MCF 10A (cell line): ENCODE results near the gene CD300H. TPM values are rescaled to one million over a fixed set of nuclear protein-coding genes. Genes with fewer than 3 reads are reported as not detected.

Experiments used
- BruUV-seq: library from RNA; stranded (reverse); fragments of 400-500 nt; replicated peaks from 2 replicates; lab custom pipeline; 2021; lab: Mats Ljungman, UMichigan
- CTCF ChIA-PET: fragments of 300-600 bp; sonication (Branson Sonifier 250); formaldehyde crosslinking; extraction: SDS; loops from one replicate; lab custom pipeline; 2021; ENCODE audit warnings: antibody characterized with exemption, inconsistent platforms; lab: Yijun Ruan, JAX
- POLR2A ChIA-PET: fragments of 300-600, 350-650 bp; sonication (Branson Sonifier 250); formaldehyde crosslinking; extraction: SDS; loops from one replicate; lab custom pipeline; 2020; ENCODE audit warnings: antibody characterized with exemption, inconsistent platforms; lab: Yijun Ruan, JAX
- DNase-seq: peaks from one replicate; pipeline ENCODE4 v3.0.0-alpha.2; 2018; ENCODE audit not compliant: unreplicated experiment
- H3K27ac Mint-ChIP-seq: one replicate; pipeline ENCODE4 v1.8.0; 2022; ENCODE audit warnings: mild to moderate bottlenecking, low read depth, mixed read lengths; ENCODE audit not compliant: unreplicated experiment
- H3K27me3 Mint-ChIP-seq: one replicate; pipeline ENCODE4 v1.8.0; 2022; ENCODE audit warnings: mixed read lengths; ENCODE audit not compliant: insufficient read depth, unreplicated experiment
- H3K36me3 Mint-ChIP-seq: one replicate; pipeline ENCODE4 v1.8.0; 2022; ENCODE audit warnings: mild to moderate bottlenecking, moderate library complexity, mixed read lengths; ENCODE audit not compliant: insufficient read depth, unreplicated experiment
- H3K4me1 Mint-ChIP-seq: one replicate; pipeline ENCODE4 v1.8.0; 2022; ENCODE audit warnings: mixed read lengths; ENCODE audit not compliant: insufficient read depth, unreplicated experiment
- H3K4me3 Mint-ChIP-seq: one replicate; pipeline ENCODE4 v1.8.0; 2022; ENCODE audit warnings: mild to moderate bottlenecking, moderate library complexity, mixed read lengths; ENCODE audit not compliant: unreplicated experiment
- H3K9me3 Mint-ChIP-seq: one replicate; pipeline ENCODE4 v1.8.0; 2022; ENCODE audit warnings: mixed read lengths; ENCODE audit not compliant: unreplicated experiment
- intact Hi-C: fragments of 100-400 bp; cut with micrococcal nuclease; formaldehyde crosslinking; loops from 2 replicates; pipeline ENCODE4 v1.14.1; 2022
- total RNA-seq: library from RNA; stranded (reverse); gene quantifications from 2 replicates; pipeline ENCODE4 v1.2.3, GENCODE V29; 2022
- TF ChIP-seq, protein P1 (sequence below): fragments of 200-600 bp; IDR thresholded peaks from one replicate; pipeline ENCODE4 v1.8.0; 2022; ENCODE audit warnings: antibody characterized with exemption, mild to moderate bottlenecking; ENCODE audit not compliant: unreplicated experiment

The CD300H gene
- total RNA-seq, 1 experiment from 2014 or later: not detected

DNA sequence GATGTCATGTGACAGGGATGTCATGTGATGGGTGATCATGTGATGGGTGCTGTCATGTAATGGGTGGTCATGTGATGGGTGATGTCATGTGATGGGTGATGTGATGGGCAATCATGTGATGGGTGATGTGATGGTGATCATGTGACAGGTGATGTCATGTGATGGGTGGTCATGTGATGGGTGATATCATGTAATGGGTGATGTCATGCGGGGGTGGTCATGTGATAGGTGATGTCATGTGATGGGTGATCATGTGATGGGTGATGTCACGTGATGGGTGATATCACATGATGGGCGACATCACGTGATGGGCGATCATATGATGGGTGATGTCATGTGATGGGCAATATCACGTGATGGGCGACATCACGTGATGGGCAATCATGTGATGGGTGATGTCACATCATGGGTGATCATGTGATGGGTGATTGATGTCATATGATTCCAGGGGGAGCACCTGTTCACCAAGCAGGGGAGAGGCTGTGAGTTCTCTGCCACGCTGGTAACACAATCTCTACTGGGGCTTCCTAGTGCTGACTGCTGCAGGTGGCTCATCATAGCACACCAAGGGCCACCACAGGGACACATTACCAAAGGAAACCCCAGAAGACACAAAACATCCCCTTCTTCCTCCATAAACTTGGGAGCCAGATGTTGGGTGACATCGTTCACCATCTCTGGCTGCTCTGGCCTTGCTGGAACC is 52.5 kb downstream of the CD300H start:
- intact Hi-C loops: no loop called here
- POLR2A ChIA-PET: interaction anchor here (1.2 kb wide), 1 partner anchor 13 kb away, joined by 4 read pairs; no protein-coding TSS in a partner anchor
- no peak overlapping the region for H3K4me3 Mint-ChIP-seq
- DNase-seq: no peak
- no TSS peak for BruUV-seq
- H3K4me1 Mint-ChIP-seq: peaks cover 5% of the 10 kb centered on the region
- peaks cover 19% of the 10 kb centered on the region for H3K36me3 Mint-ChIP-seq
- TF ChIP-seq, protein P1, sequence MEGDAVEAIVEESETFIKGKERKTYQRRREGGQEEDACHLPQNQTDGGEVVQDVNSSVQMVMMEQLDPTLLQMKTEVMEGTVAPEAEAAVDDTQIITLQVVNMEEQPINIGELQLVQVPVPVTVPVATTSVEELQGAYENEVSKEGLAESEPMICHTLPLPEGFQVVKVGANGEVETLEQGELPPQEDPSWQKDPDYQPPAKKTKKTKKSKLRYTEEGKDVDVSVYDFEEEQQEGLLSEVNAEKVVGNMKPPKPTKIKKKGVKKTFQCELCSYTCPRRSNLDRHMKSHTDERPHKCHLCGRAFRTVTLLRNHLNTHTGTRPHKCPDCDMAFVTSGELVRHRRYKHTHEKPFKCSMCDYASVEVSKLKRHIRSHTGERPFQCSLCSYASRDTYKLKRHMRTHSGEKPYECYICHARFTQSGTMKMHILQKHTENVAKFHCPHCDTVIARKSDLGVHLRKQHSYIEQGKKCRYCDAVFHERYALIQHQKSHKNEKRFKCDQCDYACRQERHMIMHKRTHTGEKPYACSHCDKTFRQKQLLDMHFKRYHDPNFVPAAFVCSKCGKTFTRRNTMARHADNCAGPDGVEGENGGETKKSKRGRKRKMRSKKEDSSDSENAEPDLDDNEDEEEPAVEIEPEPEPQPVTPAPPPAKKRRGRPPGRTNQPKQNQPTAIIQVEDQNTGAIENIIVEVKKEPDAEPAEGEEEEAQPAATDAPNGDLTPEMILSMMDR: no peak
- peaks cover 9% of the 10 kb centered on the region for H3K9me3 Mint-ChIP-seq
- CTCF ChIA-PET: no interaction called here
- peak overlapping the region; percentile 88 for H3K27ac Mint-ChIP-seq
- no peaks in the 10 kb centered on the region for H3K27me3 Mint-ChIP-seq

DNA sequence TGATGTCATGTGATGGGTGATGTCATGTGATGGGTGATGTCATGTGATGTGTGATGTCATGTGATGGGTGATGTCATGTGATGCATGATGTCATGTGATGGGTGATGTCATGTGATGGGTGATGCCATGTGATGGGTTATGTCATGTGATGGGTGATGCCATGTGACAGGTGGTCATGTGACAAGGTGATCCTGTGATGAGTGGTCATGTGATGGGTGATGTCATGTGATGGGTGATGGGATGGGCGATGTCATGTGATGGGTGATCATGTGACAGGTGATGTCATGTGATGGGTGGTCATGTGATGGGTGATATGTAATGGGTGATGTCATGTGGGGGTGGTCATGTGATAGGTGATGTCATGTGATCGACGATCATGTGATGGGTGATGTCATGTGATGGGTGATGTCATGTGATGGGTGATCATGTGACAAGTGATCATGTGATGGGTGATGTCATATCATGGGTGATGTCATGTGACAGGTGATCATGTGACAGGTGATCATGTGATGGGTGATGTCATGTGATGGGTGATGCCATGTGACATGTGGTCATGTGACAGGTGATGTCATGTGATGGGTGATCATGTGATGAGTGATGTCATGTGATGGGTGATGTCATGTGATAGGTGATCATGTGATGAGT is 53.2 kb downstream of the CD300H start:
- peaks cover 9% of the 10 kb centered on the region for H3K9me3 Mint-ChIP-seq
- H3K27me3 Mint-ChIP-seq: no peaks in the 10 kb centered on the region
- H3K27ac Mint-ChIP-seq: peak overlapping the region; percentile 88
- ChIA-PET POLR2A (interaction anchor here (0.8 kb wide), 1 partner anchor 72 kb away, joined by 3 read pairs; no protein-coding TSS in a partner anchor), CTCF (no interaction called here)
- TF ChIP-seq, protein P1: no peak
- BruUV-seq: no TSS peak
- H3K4me3 Mint-ChIP-seq: no peak overlapping the region
- peak; percentile 60 for DNase-seq
- H3K4me1 Mint-ChIP-seq: peaks cover 5% of the 10 kb centered on the region
- intact Hi-C loops: no loop called here
- peaks cover 19% of the 10 kb centered on the region for H3K36me3 Mint-ChIP-seq

DNA sequence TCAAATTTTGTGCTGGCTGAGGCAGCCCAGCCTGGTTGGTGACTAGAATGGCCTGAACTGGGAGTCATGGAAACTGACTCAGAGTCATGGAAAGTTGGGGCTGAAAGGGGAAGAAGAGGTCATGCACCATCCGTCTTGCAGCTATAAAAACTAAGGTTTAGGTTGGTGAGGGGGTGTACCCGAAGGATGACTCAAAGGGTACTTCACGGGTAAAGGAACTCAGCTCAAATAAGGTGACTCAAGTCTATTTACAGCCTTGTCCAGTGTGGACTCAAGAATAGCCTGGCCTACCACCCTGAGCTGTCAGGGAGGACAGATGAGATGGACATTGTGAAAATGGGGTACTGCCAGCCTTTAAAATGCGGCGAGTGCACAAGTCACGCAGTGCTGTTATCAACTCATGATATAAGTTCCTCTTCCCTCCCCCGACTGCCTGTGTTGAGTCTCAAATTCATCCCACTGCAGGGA is 54.7 kb downstream of the CD300H start:
- CTCF ChIA-PET: interaction anchor here (0.7 to 1.6 kb wide), 3 partner anchors 13 to 145 kb away, joined by 3 to 4 read pairs (median 4); no protein-coding TSS in a partner anchor
- BruUV-seq: no TSS peak
- intact Hi-C loops: no loop called here
- Mint-ChIP-seq H3K27ac (no peak overlapping the region), H3K4me3 (no peak overlapping the region), H3K27me3 (no peaks in the 10 kb centered on the region), H3K36me3 (peaks cover 19% of the 10 kb centered on the region), H3K4me1 (peaks cover 5% of the 10 kb centered on the region), H3K9me3 (peaks cover 9% of the 10 kb centered on the region)
- POLR2A ChIA-PET: interaction anchor here (0.6 to 1.7 kb wide), 2 partner anchors 8 to 13 kb away, joined by 3 to 5 read pairs; no protein-coding TSS in a partner anchor
- peak; percentile 68 for DNase-seq
- TF ChIP-seq, protein P1: no peak

DNA sequence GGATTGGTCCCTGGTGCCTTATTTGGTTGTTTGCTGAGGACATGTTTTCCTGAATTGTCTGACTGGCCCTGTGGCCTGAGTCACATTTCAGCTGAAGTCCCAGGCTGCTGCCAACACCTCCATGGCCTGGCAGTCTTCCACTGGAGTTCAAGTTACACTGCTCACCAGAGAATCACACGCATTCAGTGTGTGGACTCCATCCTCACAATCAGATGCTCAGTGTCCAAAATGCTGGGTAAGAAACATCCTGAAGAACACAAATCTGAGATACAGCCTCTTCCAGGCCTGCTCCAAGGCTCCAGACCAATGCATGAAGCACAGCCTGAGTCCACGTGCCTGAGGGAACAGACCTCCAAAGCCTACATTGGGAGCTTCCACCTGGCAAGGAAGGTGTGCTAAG is 55.3 kb downstream of the CD300H start:
- intact Hi-C loops: no loop called here
- Mint-ChIP-seq H3K27me3 (no peaks in the 10 kb centered on the region), H3K4me1 (peaks cover 5% of the 10 kb centered on the region), H3K36me3 (peaks cover 19% of the 10 kb centered on the region), H3K27ac (no peak overlapping the region), H3K9me3 (peaks cover 9% of the 10 kb centered on the region), H3K4me3 (no peak overlapping the region)
- TF ChIP-seq, protein P1: no peak
- POLR2A ChIA-PET: interaction anchor here (0.6 to 1.7 kb wide), 3 partner anchors 9 to 57 kb away, joined by 3 to 5 read pairs (median 3); no protein-coding TSS in a partner anchor
- DNase-seq: peak; percentile 62
- BruUV-seq: no TSS peak
- CTCF ChIA-PET: interaction anchor here (0.7 to 1.6 kb wide), 3 partner anchors 12 to 144 kb away, joined by 3 to 4 read pairs (median 4); no protein-coding TSS in a partner anchor
